ENCODE results near the gene CYP24A1.
A peak's percentile ranks its signal among the peaks of the same experiment; 100 is the strongest.

The CYP24A1 gene

GRCh38 chr20:54122681-54123586 is 50.9 kb downstream of the CYP24A1 start:
- no peak overlapping the region for H3K4me3 Mint-ChIP-seq
- no peaks in the 10 kb centered on the region for H3K27me3 Mint-ChIP-seq (ENCODE audit: low read depth)
- no peak for TF ChIP-seq CTCF (IDR thresholded peaks at IDR 0.05; ENCODE audit: unreplicated experiment in 3 of 3)
- no peaks in the 10 kb centered on the region for H3K9me3 Mint-ChIP-seq
- no peaks in the 10 kb centered on the region for H3K36me3 Mint-ChIP-seq (ENCODE audit: low read depth)
- H3K27ac Mint-ChIP-seq: peak overlapping the region; percentile 70 to 83 (median 71)
- peaks cover 4% of the 10 kb centered on the region for H3K4me1 Mint-ChIP-seq

- Mint-ChIP-seq H3K4me3 (no peak overlapping the region), H3K27ac (peak overlapping the region in 2 of 3 experiments; percentile 66 to 82), H3K36me3 (ENCODE audit: low read depth) (no peaks in the 10 kb centered on the region), H3K27me3 (ENCODE audit: low read depth) (no peaks in the 10 kb centered on the region), H3K4me1 (peaks cover 4% of the 10 kb centered on the region), H3K9me3 (no peaks in the 10 kb centered on the region)
- no peak for TF ChIP-seq CTCF (IDR thresholded peaks at IDR 0.05; ENCODE audit: unreplicated experiment in 3 of 3)
Observed at GRCh38 chr20:54122189-54122588, 51.6 kb downstream of the CYP24A1 start.

- Mint-ChIP-seq H3K4me1 (peaks cover 4% of the 10 kb centered on the region), H3K27me3 (ENCODE audit: low read depth) (peaks cover 8% of the 10 kb centered on the region), H3K27ac (no peak overlapping the region), H3K4me3 (no peak overlapping the region), H3K9me3 (no peaks in the 10 kb centered on the region), H3K36me3 (ENCODE audit: low read depth) (no peaks in the 10 kb centered on the region)
- no peak for TF ChIP-seq CTCF (IDR thresholded peaks at IDR 0.05; ENCODE audit: unreplicated experiment in 3 of 3)
Observed at GRCh38 chr20:54119744-54120143, 54.0 kb downstream of the CYP24A1 start.

- Mint-ChIP-seq H3K27ac (no peak overlapping the region), H3K9me3 (no peaks in the 10 kb centered on the region), H3K4me1 (peaks cover 4% of the 10 kb centered on the region), H3K27me3 (ENCODE audit: low read depth) (peaks cover 13% of the 10 kb centered on the region), H3K4me3 (no peak overlapping the region), H3K36me3 (ENCODE audit: low read depth) (no peaks in the 10 kb centered on the region)
- no peak for TF ChIP-seq CTCF (IDR thresholded peaks at IDR 0.05; ENCODE audit: unreplicated experiment in 3 of 3)
Observed at GRCh38 chr20:54118220-54119001, 55.4 kb downstream of the CYP24A1 start.

- Mint-ChIP-seq H3K4me3 (no peak overlapping the region), H3K4me1 (no peaks in the 10 kb centered on the region), H3K9me3 (no peaks in the 10 kb centered on the region), H3K27me3 (ENCODE audit: low read depth) (peaks cover 13% of the 10 kb centered on the region), H3K36me3 (ENCODE audit: low read depth) (no peaks in the 10 kb centered on the region), H3K27ac (no peak overlapping the region)
- TF ChIP-seq CTCF (IDR thresholded peaks at IDR 0.05; ENCODE audit: unreplicated experiment in 3 of 3): no peak
Observed at GRCh38 chr20:54116550-54117235, 57.1 kb downstream of the CYP24A1 start.
